Inflammatory macrophage (primary cell): ENCODE data around the gene BHLHE40.

Experiments used
- DNase-seq, 2 donors: peaks; one replicate each; pipeline ENCODE4 v3.0.0-alpha.2; 2020 to 2022

BHLHE40 gene

DNA sequence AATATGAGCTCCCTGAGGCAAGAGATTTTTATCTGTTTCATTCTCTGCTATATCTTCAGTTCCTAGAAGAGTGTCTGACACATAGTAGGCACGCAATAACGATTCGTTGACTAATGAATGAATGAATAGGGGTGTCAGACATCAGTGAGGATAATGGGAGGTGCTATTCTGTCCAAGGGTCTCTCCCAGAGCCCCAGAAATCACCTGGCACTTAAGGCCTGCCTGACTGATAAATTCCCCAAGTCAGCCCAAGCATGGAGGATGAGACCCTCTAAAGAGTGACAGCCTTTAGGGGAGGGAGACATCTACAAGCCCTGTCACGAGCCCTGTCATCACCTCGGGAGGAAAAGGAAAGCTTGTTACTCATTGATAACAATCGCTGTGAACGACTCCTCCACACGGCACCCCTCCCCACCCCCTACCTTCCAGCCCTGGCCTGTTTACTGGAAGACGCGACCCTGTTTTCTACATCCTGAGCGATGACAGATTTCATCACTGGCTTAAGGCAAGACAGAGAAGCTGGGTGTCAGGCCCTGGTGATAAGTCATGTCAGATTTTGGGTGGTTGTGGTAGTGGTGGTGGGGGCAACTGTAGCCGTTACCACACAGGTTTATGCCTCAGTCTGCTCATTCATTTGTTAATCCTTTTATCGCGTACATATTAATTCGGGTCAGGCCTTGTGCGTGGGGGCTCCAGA lies 23.1 kb downstream of the BHLHE40 start:
- peak in 1 of 2 donors; percentile 47 for DNase-seq

DNA sequence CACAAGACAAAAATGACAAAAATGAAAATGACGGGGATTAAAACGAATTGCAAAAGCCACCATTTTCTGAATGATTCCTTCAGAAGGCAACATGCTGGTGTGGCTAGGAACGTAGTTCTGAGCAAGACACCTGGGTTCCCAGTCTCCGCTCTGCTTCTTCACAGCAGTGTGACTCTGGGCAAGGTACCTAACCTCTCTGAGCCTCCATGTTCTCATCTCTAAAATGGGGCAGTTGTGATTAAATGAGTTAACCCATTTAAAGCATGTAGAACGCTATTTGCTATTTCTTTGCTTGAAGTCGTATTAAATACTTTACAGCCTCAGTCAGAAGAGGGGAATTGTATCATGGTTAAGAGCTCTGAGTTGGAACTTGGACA lies 23.6 kb downstream of the BHLHE40 start:
- no peak for DNase-seq

DNA sequence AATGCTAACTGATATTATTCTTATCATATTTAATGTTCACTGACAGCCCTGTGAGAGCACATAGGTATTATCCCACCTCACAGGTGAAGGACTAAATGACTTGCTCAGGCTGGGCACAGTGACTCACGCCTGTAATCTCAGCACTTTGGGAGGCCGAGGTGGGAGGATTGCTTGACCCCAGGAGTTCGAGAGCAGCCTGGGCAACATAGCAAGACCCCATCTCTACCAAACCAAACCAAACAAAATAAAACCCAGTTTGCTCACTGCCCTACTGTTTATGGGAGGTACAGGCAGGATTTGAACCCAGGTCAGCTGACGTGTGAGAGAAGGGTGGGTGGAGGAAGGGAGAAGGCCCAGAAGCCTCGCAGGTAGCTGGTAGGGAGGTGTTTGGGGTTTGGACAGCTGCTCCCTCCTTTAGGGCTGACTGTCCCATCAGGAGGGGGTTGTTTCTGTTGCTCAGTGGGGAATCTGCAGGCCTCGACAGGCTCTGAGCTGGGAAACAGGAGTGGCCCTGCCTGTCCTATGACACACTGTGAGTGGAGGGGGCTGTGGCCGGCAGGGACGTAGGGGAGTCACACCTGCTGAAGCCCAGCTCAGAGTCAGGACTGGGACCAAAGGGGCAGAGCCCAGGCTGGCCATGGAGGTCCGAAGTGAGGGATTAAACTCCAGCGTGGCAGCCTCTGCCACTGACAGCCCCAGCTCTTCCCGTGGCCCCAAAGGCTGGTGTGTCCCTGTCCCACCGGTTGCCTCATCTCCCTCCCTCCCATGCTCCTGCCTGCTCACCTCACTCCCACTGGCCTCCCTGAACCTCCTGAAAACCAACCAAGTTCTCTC lies 25.3 kb downstream of the BHLHE40 start:
- DNase-seq = no peak

DNA sequence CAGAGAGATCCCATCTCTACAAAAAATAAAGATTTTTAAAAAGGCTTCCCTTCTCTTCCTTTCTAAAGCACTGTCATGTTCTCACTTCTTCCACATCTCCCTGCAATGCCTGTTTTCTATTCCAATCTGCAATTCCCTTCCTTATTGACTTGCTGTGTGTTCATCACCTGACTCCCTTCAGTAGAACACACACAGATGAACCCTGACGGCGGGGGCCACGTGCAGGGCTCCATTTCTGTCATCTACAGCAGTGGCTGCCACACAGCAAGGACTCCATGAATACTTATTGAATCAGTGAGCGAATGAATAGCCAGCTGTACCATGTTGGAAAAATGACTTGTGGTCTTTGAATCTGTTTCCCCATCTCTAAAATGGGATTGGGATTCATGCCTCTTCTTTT lies 26.1 kb downstream of the BHLHE40 start:
- no peak for DNase-seq

DNA sequence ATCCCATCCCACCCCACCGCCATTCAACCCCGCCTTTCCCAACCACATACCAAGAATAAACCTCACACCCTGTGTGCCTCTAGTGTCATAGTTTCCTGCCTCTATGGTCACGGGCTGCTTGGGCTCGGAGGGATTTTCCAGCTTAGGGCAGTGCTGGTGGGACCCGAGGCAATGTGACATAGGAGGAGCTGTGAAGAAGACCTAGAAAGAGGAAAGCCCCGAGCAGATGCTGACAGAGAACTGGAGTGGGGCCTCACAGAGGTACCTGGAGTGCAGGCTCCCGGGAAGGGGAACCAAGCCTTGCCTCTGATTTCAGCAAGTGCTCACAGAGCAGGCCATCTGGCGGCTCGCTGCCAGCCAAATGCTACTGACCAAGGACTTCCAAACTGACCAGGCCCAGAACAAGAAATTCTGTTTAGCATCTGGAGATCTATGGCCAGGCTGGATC lies 27.5 kb downstream of the BHLHE40 start:
- peak; percentile 87 to 95 for DNase-seq

DNA sequence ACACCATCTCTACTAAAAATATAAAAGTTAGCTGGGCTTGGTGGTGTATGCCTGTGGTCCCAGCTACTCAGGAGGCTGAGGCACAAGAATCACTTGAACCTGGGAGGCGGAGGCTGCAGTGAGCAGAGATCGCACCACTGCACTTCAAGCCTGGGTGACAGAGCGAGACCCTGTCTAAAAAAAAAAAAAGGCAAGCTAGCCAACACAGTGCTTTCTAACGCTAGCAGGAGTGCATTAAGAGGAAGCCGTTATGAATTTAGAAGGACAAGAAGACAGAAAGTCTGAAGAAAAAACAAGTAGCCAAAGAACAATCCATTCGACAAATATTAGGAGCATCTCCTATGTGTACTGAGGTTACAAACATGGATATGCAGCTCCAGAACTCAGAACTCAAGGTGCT lies 28.6 kb downstream of the BHLHE40 start:
- no peak for DNase-seq

DNA sequence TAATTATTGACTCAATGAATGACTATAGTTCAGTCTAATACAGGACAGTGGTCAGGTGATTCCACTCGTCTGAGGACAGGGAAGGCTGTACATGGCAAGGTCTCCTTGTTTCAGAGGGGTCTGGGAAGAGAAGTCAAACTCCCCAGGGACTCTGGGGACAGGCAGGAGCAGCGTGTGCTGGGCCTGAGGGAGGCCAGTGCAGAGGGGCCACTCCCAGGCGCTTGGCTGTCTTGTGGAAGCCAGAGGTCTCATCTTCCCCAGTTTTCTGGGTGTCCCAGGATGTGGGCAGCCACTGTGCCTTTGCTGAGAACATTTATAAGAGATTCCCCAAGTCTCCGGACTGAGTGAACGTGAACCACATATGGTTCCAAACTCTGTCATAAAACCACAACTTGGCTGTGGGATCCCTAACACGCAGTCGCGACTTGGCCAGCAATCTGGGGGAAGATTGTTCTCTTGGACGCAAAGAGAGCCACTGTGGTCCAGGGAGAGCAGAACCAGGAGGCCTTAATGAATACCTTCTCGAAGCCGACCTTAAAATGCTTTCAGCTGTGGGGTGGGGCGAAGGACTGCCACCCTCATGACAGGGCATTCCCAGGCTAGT lies 30.4 kb downstream of the BHLHE40 start:
- no peak for DNase-seq

DNA sequence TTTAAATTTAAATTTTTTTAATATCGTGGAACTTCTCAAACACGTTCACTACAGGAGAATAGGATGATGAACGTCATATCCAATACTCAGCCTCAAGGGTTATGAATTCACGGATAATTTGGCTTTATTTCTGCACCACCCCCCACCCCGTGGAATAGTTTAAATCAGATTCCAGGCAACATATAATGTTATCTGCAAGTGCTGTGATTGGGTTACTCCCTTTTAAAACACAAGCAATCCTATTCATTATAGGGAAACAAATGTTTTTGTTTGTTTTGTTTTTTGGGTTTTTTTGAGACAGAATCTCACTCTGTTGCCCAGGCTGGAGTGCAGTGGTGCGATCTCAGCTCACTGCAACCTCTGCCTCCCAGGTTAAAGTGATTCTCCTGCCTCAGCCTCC lies 30.9 kb downstream of the BHLHE40 start:
- no peak for DNase-seq

DNA sequence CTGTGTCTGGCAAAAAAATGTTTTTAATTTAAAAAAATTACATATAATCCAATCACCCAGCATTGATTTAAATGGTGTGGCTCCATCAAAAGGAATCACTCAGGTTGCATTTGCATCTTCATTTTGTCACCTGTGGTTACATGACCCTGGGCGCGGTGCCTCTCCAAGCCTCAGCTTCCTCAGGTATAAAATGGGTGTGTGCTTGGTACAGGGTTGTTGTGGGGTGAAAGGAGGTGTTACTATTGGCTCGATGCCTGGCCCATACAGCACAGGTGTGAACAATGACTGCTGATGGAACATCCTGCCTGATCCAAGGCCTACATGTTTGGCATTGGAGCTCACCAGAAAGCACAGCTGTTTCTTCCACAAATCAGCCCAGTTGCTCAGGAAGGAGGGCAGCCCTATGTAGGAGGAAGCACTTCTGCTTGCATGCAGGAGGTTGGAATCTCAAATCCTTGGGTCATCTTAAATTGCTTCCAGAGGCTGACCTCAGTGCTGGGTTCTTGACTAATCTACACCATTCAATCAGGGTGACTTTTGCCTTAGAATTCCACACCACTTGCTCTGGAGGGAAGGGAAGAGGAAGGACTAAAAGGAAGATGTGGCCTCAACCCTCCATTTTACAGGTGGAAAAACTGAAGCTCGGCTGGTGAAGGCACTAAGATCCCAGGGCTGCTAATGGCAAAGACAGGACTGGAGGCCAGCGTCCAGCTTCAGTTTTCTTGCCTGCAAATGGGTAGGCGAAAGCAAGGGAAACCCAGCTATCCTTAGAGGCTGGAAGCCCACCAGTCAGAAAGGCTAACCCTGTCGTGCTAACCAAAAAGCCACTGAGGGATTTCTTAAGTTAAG lies 31.7 kb downstream of the BHLHE40 start:
- DNase-seq = peak; percentile 76 to 92

DNA sequence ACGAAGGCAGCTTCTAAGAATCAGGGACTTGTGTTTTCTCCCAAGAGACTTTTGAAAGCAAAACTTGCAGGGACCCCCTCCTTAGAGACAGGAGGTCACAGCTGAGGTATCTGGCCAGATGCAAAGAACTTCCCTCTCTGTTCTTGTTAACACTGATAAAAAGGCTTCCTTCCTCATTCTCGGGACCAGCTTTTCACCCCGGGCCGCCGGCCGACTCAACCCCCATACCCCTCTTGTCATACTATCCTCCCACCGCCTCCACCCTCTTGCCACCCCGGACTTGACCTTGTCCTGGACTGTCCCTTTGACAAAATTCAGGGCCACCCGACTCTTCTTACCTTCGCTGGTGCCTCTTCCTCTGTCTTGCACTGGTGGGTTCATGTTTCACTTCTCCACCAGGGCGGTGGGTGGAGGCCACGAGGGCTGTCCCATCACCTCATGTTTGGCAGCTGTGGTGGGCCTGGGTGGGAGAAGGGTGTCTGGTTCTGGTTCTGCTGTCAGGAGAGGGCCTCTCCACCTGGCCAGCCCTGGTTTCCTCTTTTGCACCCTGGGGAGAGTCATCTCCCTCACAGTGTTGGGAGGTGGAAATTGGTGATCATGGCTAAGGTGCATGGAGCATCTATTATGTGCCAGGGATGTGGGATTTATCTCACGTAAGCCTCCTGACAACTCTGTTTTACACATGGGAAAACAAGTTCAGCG lies 32.5 kb downstream of the BHLHE40 start:
- DNase-seq = peak; percentile 84 to 93

DNA sequence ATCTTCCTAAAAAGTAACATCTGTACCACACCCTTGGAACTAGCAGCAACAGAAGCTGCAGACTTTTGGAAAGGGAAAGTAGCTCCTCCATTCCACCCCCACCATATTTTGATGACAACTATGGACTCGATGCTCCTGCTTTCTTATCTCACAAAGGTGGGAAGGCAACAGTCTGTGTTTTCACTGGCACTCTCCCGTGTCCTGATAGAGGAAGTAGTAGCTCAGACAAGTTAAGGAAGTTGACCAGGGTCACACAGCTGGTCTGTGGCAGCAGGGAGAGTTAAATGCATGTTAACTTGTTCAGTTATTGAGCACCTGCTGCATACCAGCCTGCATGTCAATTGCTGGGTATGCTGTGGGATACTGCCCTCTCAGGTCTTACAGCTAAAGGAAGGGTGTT lies 33.1 kb downstream of the BHLHE40 start:
- DNase-seq = peak; percentile 57 to 67

DNA sequence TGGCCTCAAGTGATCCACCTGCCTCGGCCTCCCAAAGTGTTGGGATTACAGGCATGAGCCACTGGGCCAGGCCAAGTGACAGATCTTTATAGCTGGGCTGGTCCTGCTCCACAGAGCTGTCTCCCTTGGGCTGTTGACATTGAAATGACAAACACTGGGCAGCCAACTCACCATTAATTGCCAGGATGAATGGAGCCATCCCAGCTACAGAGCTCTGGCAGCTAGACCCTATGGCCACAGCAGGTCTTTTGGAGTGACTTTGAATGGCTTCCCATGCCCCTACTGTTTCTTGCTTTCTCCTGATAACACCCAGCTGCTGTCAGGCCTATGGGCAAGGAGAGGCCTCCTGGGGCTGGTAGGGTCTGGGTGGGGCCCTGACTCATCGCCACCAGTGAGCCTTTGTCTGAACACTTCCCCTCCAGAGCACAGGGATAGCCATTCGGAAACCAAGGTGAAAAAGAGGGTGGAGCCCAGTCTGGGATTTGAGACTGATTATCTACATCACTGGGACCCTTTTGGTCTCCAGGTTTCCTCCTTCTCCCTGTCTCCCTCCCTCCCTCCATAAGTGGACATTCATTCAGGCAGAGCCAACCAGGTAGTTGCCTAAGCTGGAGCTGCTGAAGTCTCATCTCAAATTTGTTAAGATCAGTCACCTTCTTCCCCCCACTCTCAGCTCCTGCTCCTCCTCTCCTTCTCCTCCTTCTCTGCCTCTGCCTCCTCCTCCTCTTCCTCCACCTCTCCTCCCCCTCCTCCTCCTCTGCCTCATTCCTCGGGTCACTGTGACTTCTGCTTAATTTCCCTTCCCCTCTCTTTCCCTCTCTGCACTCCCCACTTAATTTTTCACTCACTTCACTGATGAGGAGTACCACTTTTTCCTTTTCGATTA lies 34.0 kb downstream of the BHLHE40 start:
- DNase-seq = peak; percentile 66 to 77

DNA sequence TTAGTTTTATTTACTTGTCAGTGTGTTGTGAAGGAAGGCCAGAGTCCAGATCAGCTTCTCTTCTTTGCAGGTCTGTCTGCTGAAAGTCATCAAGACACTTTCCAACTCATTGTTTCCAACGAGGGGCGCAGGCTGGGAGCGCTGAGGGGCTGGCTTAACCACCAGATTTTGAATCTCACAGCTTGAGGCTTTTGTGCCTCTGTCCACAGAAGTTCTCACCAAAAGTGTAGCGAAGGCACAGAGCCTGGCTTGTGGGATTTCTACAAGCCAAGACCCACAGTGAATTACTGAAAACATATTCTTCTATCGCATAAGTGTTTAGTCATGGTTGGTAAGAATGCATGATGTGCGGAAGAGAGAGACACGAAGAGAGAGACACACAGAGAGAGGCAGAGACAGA lies 35.2 kb downstream of the BHLHE40 start:
- no peak for DNase-seq

DNA sequence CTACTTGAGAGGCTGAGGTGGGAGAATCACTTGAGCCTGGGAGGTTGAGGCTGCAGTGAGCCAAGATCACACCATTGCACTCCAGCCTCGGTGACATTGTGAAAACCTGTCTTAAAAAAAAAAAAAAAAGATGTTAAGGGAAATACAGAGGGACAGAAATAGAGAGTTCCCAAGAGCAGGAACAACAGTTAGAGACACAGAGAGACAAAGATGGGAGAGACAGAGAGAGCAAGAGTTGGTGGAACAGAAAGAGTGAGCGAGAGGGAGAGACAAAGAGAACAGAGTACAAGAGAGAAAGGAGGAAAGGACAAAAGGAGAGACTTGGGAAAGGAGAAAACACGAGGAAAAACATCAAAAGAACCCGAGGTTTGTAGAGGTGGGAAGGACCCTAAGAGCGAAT lies 35.8 kb downstream of the BHLHE40 start:
- no peak for DNase-seq

DNA sequence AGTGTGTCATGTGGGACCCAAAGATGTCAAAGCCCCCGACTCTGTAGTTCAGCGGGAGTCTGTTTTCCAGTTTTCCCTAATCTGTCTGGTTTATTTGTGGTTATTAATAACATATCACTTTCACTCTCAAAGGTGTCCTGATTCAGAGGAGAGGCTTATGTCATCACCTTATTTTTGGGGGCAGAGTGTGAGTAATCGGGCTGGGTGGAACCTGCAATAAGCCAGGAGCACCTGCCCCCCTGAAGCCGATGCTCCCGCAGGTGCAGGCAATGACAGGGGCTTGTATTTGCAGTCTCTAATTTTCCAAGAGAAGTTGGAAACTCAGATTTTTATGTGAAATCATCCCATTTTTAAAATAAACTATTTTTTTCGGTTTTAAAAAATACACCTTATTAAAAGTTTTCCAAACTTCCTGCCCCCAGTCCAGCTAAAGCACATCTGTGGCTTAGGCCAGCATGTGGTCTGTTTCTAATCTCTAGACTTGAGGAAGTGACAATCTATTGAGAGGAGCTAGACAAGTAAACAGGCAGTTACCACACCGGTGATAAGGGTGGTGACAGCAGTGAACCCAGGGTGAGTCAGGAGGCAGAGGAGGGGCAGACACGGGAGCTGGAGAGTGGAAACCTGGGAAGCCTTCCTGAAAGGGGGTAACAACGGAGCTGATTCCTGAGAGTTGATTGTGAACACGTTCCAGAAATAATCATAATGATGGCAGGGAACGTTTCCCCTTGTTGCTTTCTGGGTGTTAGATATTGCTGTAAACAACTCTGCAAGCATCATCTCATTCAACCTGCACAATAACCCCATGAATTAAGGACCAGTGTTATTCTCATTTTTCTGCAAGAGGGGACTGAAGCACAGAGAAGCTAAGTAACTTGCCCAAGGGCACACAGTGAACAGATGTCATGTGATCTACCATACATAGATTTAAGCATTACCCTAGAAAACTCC lies 37.2 kb downstream of the BHLHE40 start:
- peak; percentile 80 to 88 for DNase-seq

DNA sequence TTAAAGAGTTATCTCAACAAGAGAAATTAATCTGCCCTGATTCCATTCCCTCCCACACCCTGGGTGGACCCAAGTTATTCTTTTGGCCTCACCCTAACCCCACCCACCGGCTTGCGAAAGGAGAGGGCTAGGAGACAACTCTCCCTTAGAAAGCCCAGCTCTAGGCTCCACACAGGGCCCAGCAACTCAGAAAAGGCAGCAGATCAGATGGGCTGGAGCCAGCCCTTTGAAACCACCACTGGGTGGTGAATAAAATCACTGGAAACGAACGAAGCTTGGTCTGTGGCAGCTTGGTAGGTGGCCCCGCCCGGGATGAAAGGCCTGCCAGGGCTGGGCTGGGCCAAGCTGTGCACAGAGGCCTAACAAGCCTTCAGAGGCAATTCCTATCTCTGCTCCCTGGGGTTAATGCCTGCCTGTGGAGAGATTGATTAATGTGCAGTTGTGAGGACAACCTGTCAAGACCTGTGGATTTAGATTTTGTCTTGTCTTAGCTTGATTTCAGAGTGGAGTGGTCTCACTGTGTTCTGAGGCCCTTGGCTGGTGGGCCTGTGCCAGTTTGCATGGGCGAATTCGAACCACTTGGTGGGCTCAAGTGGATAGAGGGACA lies 38.8 kb downstream of the BHLHE40 start:
- peak; percentile 79 to 84 for DNase-seq

DNA sequence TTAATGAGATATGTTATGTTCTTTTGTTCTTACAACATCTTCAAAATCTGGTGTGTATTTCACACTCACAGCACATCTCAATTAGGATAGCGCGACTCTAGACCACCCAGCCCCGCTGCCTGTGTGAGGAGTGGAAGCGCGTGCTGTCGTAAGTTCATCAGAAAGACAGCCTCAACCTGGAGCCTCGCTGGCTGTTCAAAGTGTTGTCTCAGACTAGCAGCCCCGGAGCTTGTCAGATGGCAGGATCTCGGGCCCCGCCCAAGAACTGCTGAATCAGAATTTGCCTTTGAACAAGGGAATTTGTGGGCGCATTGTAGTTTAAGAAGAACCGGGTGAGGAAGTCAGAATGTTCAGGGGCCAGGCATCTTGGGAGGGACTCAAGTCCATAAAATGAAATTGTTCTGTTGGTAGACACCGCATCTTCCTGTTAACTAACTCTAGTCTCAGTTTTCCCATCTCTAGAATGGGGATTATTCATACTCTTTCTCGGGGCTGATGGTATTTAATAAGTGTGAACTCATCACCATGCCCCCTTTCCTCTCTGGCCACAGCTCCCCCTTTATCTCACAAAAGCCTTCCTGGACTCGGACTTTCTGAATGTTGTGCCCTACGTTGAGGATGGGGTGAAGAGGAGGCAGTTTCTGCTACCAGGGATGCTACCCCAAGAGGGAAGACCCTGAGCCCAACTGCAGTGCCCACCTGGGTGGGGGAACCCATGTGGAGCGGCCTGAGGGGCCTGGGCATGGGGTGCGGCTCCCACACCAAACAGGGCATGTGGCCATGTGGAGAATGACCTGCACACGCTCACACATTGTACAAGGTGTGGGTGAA lies 40.4 kb downstream of the BHLHE40 start:
- peak; percentile 81 to 85 for DNase-seq

DNA sequence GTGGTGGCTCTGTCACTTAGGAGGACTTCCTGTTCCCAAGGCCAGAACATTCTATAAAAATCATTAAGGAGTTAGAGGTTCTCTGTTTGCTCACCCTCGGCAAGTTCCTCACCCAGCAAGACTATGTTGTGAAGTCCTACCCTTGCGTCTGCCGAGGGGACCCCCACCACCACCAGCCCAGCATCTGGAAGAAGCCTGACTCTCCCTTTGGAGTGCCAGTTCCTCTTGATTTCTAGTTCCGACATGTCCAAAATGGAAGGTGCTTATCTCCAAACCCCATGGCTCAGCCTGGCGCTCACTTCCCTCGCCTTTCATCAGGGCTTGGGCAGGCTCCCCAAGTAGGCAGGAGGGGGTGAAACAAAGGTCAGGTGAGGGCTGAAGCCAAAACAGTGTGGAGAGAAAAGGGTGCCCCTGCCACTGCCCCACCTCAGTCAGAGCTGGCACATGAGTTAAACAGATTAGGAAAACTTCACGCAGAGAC lies 41.0 kb downstream of the BHLHE40 start:
- peak; percentile 51 to 71 for DNase-seq
